Measurements from ENCODE around the gene CPPED1. TPM values are rescaled to one million over a fixed set of nuclear protein-coding genes. Genes with fewer than 3 reads are reported as not detected.

Gene CPPED1
- total RNA-seq, 1 experiment from 2014 or later: 8.1 TPM

- ChIA-PET CTCF (interaction anchor here (1.2 kb wide), 1 partner anchor 11 kb away, joined by 3 read pairs; no protein-coding TSS in a partner anchor), POLR2A (interaction anchor here (0.6 kb wide), 1 partner anchor 185 kb away, joined by 3 read pairs; no protein-coding TSS in a partner anchor), RAD21 (ENCODE audit: low non-redundant PET in 1 of 2, low total read pairs in 2 of 2, uncharacterized antibody in 2 of 2, unreplicated experiment in 2 of 2) (no interaction called here)
- DNase-seq (ENCODE audit: low read depth, low spot score) (no peak), ATAC-seq (peak; percentile 76)
- no peak overlapping the region for H2AFZ ChIP-seq (ENCODE audit: low read depth, low read length, poor library complexity, severe bottlenecking)
- no peaks in the 10 kb centered on the region for H4K20me1 ChIP-seq (ENCODE audit: insufficient read depth)
- no peaks in the 10 kb centered on the region for H3K36me3 ChIP-seq (ENCODE audit: control insufficient read depth in 1 of 2, insufficient read depth in 2 of 2, low read length in 2 of 2)
- H3K4me1 ChIP-seq (ENCODE audit: control insufficient read depth in 1 of 2, insufficient read depth in 2 of 2, low read length in 2 of 2): peaks cover 12 to 26% of the 10 kb centered on the region in 2 experiments
- intact Hi-C loops (cut with micrococcal nuclease): no loop called here
- no peaks in the 10 kb centered on the region for H3K79me2 ChIP-seq (ENCODE audit: insufficient read depth, low read length)
- no peaks in the 10 kb centered on the region for H3K9me3 ChIP-seq (ENCODE audit: control insufficient read depth in 1 of 2, insufficient read depth in 1 of 2, low read depth in 1 of 2, low read length in 2 of 2)
- no peaks in the 10 kb centered on the region for H3K9me2 ChIP-seq (ENCODE audit: insufficient read depth)
- no peaks in the 10 kb centered on the region for H3K27me3 ChIP-seq (ENCODE audit: insufficient read depth, low read length)
- no peak overlapping the region for H3K4me3 ChIP-seq (replicated peaks in 1 of 2; ENCODE audit: low read depth in 1 of 2, low read length in 2 of 2)
- no peak overlapping the region for H3K27ac ChIP-seq (ENCODE audit: low read depth, low read length)
- TF ChIP-seq JUND (IDR thresholded peaks at IDR 0.05) (peak; percentile 29; the same call in 1 of the 2 replicates), FOSL1 (IDR thresholded peaks at IDR 0.05; ENCODE audit: low read depth) (peak; percentile 35; the same call in 1 of the 2 replicates), YY1 (IDR thresholded peaks at IDR 0.05; ENCODE audit: extremely low read depth, insufficient replicate concordance, low read depth, low read length) (no peak)
- no peak overlapping the region for H3K9ac ChIP-seq (ENCODE audit: low read length)
- peak overlapping the region; percentile 26 for H3K4me2 ChIP-seq (ENCODE audit: low read length)
- BruUV-seq (replicated peaks): no TSS peak
These were observed 176.3 kb downstream of the CPPED1 start for GRCh38 chr16:12627394-12627793.

- intact Hi-C loops (cut with micrococcal nuclease): no loop called here
- no peak overlapping the region for H3K27ac ChIP-seq (ENCODE audit: low read depth, low read length)
- no peak for ATAC-seq
- RAD21 ChIA-PET (ENCODE audit: low non-redundant PET in 1 of 2, low total read pairs in 2 of 2, uncharacterized antibody in 2 of 2, unreplicated experiment in 2 of 2): no interaction called here
- BruUV-seq (replicated peaks): no TSS peak
- no peak overlapping the region for H3K4me2 ChIP-seq (ENCODE audit: low read length)
- 0 out of 2 replicates have a peak, but pooled peaks cover 3% of the 10 kb centered on the region for H3K27me3 ChIP-seq (ENCODE audit: insufficient read depth, low read length)
- POLR2A ChIA-PET: no interaction called here
- H3K4me3 ChIP-seq (replicated peaks in 1 of 2; ENCODE audit: low read depth in 1 of 2, low read length in 2 of 2): no peak overlapping the region
- DNase-seq (ENCODE audit: low read depth, low spot score): no peak
- H3K4me1 ChIP-seq (ENCODE audit: control insufficient read depth in 1 of 2, insufficient read depth in 2 of 2, low read length in 2 of 2): peaks cover 12 to 26% of the 10 kb centered on the region in 2 experiments
- H3K9me3 ChIP-seq (ENCODE audit: control insufficient read depth in 1 of 2, insufficient read depth in 1 of 2, low read depth in 1 of 2, low read length in 2 of 2): no peaks in the 10 kb centered on the region
- no peak overlapping the region for H3K9ac ChIP-seq (ENCODE audit: low read length)
- no peaks in the 10 kb centered on the region for H3K9me2 ChIP-seq (ENCODE audit: insufficient read depth)
- no peak overlapping the region for H2AFZ ChIP-seq (ENCODE audit: low read depth, low read length, poor library complexity, severe bottlenecking)
- H3K36me3 ChIP-seq (ENCODE audit: control insufficient read depth in 1 of 2, insufficient read depth in 2 of 2, low read length in 2 of 2): no peaks in the 10 kb centered on the region
- no peaks in the 10 kb centered on the region for H3K79me2 ChIP-seq (ENCODE audit: insufficient read depth, low read length)
- CTCF ChIA-PET: no interaction called here
- TF ChIP-seq EZH2phosphoT487 (IDR thresholded peaks at IDR 0.05; ENCODE audit: borderline replicate concordance) (no peak), ZNF274 (IDR thresholded peaks at IDR 0.05; ENCODE audit: low read depth, low read length) (no peak), ELF1 (IDR thresholded peaks at IDR 0.05; ENCODE audit: borderline replicate concordance, low read depth) (no peak), CEBPB (IDR thresholded peaks at IDR 0.05; ENCODE audit: low read depth) (no peak), ATF3 (IDR thresholded peaks at IDR 0.05) (no peak)
- no peaks in the 10 kb centered on the region for H4K20me1 ChIP-seq (ENCODE audit: insufficient read depth)
These were observed 177.3 kb downstream of the CPPED1 start for GRCh38 chr16:12626411-12626810.
